GM18873 (cell line): ENCODE measurements around the gene BEND3.
"Not testable (repeated sequence)": the region's sequence is repeated elsewhere in the genome, so short reads cannot be mapped to it uniquely, and the experiment has no call there.

ENCODE experiments used
- ATAC-seq: cut with Tn5 transposase; IDR thresholded peaks from one replicate; pipeline ENCODE4 v1.9.1; 2021; ENCODE audit warnings: mild to moderate bottlenecking, moderate library complexity, moderate number of reproducible peaks; ENCODE audit not compliant: unreplicated experiment, low FRiP score

Gene BEND3

GRCh38 chr6:107056796-107057195 lies 58.5 kb downstream of the BEND3 start:
- no peak for ATAC-seq

GRCh38 chr6:107047807-107048206 lies 67.5 kb downstream of the BEND3 start:
- ATAC-seq, result no peak

GRCh38 chr6:107045826-107046675 lies 69.3 kb downstream of the BEND3 start:
- ATAC-seq, result no peak

GRCh38 chr6:107033126-107033525 lies 82.2 kb downstream of the BEND3 start:
- no peak for ATAC-seq

- ATAC-seq, result no peak
These were observed 83.3 kb downstream of the BEND3 start for GRCh38 chr6:107032051-107032450.

- no peak for ATAC-seq
These were observed 85.2 kb downstream of the BEND3 start for GRCh38 chr6:107030151-107030550.

GRCh38 chr6:107026965-107027364 lies 88.3 kb downstream of the BEND3 start:
- no peak for ATAC-seq

GRCh38 chr6:107021446-107022185 lies 93.7 kb downstream of the BEND3 start:
- ATAC-seq, result no peak

GRCh38 chr6:107020239-107020638 lies 95.1 kb downstream of the BEND3 start:
- no peak for ATAC-seq

GRCh38 chr6:107019628-107020027 lies 95.7 kb downstream of the BEND3 start:
- not testable (repeated sequence) for ATAC-seq

GRCh38 chr6:107019047-107019446 lies 96.3 kb downstream of the BEND3 start:
- no peak for ATAC-seq
